Measurements from ENCODE around the gene LENG8. TPM values are rescaled to one million over a fixed set of nuclear protein-coding genes. Genes with fewer than 3 reads are reported as not detected.

The LENG8 gene
- total and polyA plus RNA-seq, 2 experiments from 2014 or later, result 42.1 to 74.3 TPM

GRCh38 chr19:54470276-54470887 lies 21.4 kb downstream of the LENG8 start:
- Histone ChIP-seq H3K27me3 (ENCODE audit: insufficient read depth) (peaks cover 40% of the 10 kb centered on the region), H3F3A (replicated peaks; ENCODE audit: low read depth) (0 out of 2 replicates have a peak, but pooled peaks cover 3% of the 10 kb centered on the region), H3K4me2 (peak overlapping the region; percentile 84), H3K79me2 (replicated peaks; ENCODE audit: insufficient read depth) (no peaks in the 10 kb centered on the region; the same call in 1 of the 2 replicates), H3K9me2 (ENCODE audit: insufficient read depth) (no peaks in the 10 kb centered on the region), H3K27ac (ENCODE audit: low read depth) (no peak overlapping the region), H2AFZ (no peak overlapping the region), H3K4me3 (peak overlapping the region; percentile 60), H3K36me3 (ENCODE audit: insufficient read depth) (no peaks in the 10 kb centered on the region), H3K4me1 (ENCODE audit: insufficient read depth) (peaks cover 17% of the 10 kb centered on the region), H4K20me1 (replicated peaks; ENCODE audit: insufficient read depth) (no peaks in the 10 kb centered on the region; the same call in 1 of the 2 replicates)
- ATAC-seq (no peak), DNase-seq (ENCODE audit: low spot score) (no peak)
- peaks cover 21% of the 10 kb centered on the region for H3K4me1 Mint-ChIP-seq
- H3K4me3 Mint-ChIP-seq, result peak overlapping the region; percentile 58
- no peaks in the 10 kb centered on the region; the same call in 2 of the 3 replicates for H3K36me3 Mint-ChIP-seq (ENCODE audit: low read depth)
- H3K27me3 Mint-ChIP-seq (ENCODE audit: insufficient read depth, low read depth, poor library complexity), result peaks cover 31% of the 10 kb centered on the region
- H3K9me3 Mint-ChIP-seq, result no peaks in the 10 kb centered on the region
- TF ChIP-seq CTCF (conservative IDR thresholded peaks at IDR 0.05; ENCODE audit: low read depth in 2 of 2) (no peak), ZNF462 (CRISPR knock-in tag; IDR thresholded peaks at IDR 0.05) (no peak), ZNF114 (CRISPR knock-in tag; IDR thresholded peaks at IDR 0.05) (no peak), ETS1 (IDR thresholded peaks at IDR 0.05) (no peak), CREB1 (CRISPR knock-in tag; IDR thresholded peaks at IDR 0.05; ENCODE audit: low read depth) (no peak), JUNB (IDR thresholded peaks at IDR 0.05; ENCODE audit: unreplicated experiment) (no peak), POLR2AphosphoS5 (IDR thresholded peaks at IDR 0.05; ENCODE audit: low read depth) (no peak), NANOG (IDR thresholded peaks at IDR 0.05; ENCODE audit: borderline replicate concordance) (no peak), ZNF331 (CRISPR knock-in tag; IDR thresholded peaks at IDR 0.05; ENCODE audit: low read depth) (no peak), REST (IDR thresholded peaks at IDR 0.05; ENCODE audit: unreplicated experiment) (no peak), EZH2 (IDR thresholded peaks at IDR 0.05; ENCODE audit: low read depth, unreplicated experiment) (no peak), STAT1 (IDR thresholded peaks at IDR 0.05; ENCODE audit: unreplicated experiment) (no peak), EZH2phosphoT487 (IDR thresholded peaks at IDR 0.05; ENCODE audit: unreplicated experiment) (no peak)
- H3K27ac Mint-ChIP-seq, result no peak overlapping the region

Measured in GM23338 (cell line).